IMR-90 (cell line): ENCODE results near the gene N4BP2.

Experiments
- BHLHE40 ChIP-seq: fragments of 150-350 bp; IDR thresholded peaks from 2 replicates; pipeline ENCODE4 v1.6.1; 2016; ENCODE audit warnings: mild to moderate bottlenecking, low read depth, low read length
- CEBPB ChIP-seq: IDR thresholded peaks from 2 replicates; pipeline ENCODE4 v1.6.1; 2012; ENCODE audit warnings: low read depth, low read length, improper control_type of control experiment
- FOS ChIP-seq: fragments of 150-350 bp; IDR thresholded peaks from 2 replicates; pipeline ENCODE4 v1.6.1; 2016; ENCODE audit warnings: low read depth, low read length
- MAZ ChIP-seq: IDR thresholded peaks from 2 replicates; pipeline ENCODE4 v1.6.1; 2012; ENCODE audit warnings: low read depth, mild to moderate bottlenecking, low read length, improper control_type of control experiment, moderate library complexity, borderline replicate concordance
- MXI1 ChIP-seq: IDR thresholded peaks from 2 replicates; pipeline ENCODE4 v1.6.1; 2012; ENCODE audit warnings: low read depth, mild to moderate bottlenecking, low read length, moderate library complexity, borderline replicate concordance
- NFE2L2 ChIP-seq: fragments of 150-350 bp; IDR thresholded peaks from 2 replicates; pipeline ENCODE4 v1.6.1; 2016; ENCODE audit warnings: low read depth, mild to moderate bottlenecking, low read length
- POLR2A ChIP-seq: IDR thresholded peaks from 2 replicates; pipeline ENCODE4 v1.6.1; 2012; ENCODE audit warnings: mild to moderate bottlenecking, low read depth, low read length
- RAD21 ChIP-seq: IDR thresholded peaks from 2 replicates; pipeline ENCODE4 v1.6.1; 2012; ENCODE audit warnings: low read length, improper control_type of control experiment
- RCOR1 ChIP-seq: IDR thresholded peaks from 2 replicates; pipeline ENCODE4 v1.6.1; 2012; ENCODE audit warnings: mild to moderate bottlenecking, low read length, improper control_type of control experiment; ENCODE audit not compliant: insufficient replicate concordance
- RFX5 ChIP-seq: IDR thresholded peaks from 2 replicates; pipeline ENCODE4 v1.8.0; 2012; ENCODE audit warnings: low read depth, mild to moderate bottlenecking, low read length, moderate library complexity
- SMC3 ChIP-seq: fragments of 150-350 bp; IDR thresholded peaks from 2 replicates; pipeline ENCODE4 v1.6.1; 2016; ENCODE audit warnings: low read depth, mild to moderate bottlenecking, antibody characterized with exemption, low read length, moderate library complexity
- USF2 ChIP-seq: fragments of 150-350 bp; IDR thresholded peaks from 2 replicates; pipeline ENCODE4 v1.6.1; 2017; ENCODE audit warnings: mild to moderate bottlenecking, antibody characterized with exemption, low read length, low read depth
- TF ChIP-seq, protein P1 (sequence below): conservative IDR thresholded peaks from 2 replicates; pipeline ENCODE4 v1.5.1; 2012; ENCODE audit warnings: mild to moderate bottlenecking, low read depth, low read length, improper control_type of control experiment
- TF ChIP-seq, protein P2 (sequence below): fragments of 150-350 bp; IDR thresholded peaks from 2 replicates; pipeline ENCODE4 v1.6.1; 2016; ENCODE audit warnings: low read depth, mild to moderate bottlenecking, low read length, moderate library complexity, borderline replicate concordance

GRCh38 chr4:40032785-40033184 is 23.9 kb upstream of the N4BP2 start:
- TF ChIP-seq, protein P1, sequence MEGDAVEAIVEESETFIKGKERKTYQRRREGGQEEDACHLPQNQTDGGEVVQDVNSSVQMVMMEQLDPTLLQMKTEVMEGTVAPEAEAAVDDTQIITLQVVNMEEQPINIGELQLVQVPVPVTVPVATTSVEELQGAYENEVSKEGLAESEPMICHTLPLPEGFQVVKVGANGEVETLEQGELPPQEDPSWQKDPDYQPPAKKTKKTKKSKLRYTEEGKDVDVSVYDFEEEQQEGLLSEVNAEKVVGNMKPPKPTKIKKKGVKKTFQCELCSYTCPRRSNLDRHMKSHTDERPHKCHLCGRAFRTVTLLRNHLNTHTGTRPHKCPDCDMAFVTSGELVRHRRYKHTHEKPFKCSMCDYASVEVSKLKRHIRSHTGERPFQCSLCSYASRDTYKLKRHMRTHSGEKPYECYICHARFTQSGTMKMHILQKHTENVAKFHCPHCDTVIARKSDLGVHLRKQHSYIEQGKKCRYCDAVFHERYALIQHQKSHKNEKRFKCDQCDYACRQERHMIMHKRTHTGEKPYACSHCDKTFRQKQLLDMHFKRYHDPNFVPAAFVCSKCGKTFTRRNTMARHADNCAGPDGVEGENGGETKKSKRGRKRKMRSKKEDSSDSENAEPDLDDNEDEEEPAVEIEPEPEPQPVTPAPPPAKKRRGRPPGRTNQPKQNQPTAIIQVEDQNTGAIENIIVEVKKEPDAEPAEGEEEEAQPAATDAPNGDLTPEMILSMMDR: no peak
- TF ChIP-seq POLR2A: no peak
- no peak for TF ChIP-seq RFX5
- TF ChIP-seq FOS: no peak
- no peak for TF ChIP-seq USF2
- TF ChIP-seq SMC3: no peak
- TF ChIP-seq MAZ: no peak
- no peak for TF ChIP-seq NFE2L2
- no peak for TF ChIP-seq BHLHE40
- TF ChIP-seq MXI1: no peak
- TF ChIP-seq, protein P2, sequence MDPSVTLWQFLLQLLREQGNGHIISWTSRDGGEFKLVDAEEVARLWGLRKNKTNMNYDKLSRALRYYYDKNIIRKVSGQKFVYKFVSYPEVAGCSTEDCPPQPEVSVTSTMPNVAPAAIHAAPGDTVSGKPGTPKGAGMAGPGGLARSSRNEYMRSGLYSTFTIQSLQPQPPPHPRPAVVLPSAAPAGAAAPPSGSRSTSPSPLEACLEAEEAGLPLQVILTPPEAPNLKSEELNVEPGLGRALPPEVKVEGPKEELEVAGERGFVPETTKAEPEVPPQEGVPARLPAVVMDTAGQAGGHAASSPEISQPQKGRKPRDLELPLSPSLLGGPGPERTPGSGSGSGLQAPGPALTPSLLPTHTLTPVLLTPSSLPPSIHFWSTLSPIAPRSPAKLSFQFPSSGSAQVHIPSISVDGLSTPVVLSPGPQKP: no peak
- TF ChIP-seq RCOR1: no peak
- no peak for TF ChIP-seq CEBPB
- TF ChIP-seq RAD21: no peak
